OCI-LY1 (cell line): ENCODE data around the gene GNB3.

Experiments
- H2AFZ ChIP-seq: fragments of 200-600 bp; sonication (generic), shearing (Covaris generic); 2 replicates; pipeline ENCODE4 v1.6.0; 2014; ENCODE audit warnings: antibody characterized with exemption, mild to moderate bottlenecking, low read length
- H3F3A ChIP-seq: fragments of 200-600 bp; sonication (generic), shearing (Covaris generic); 2 replicates; pipeline ENCODE4 v1.6.0; 2014; ENCODE audit warnings: mild to moderate bottlenecking, antibody characterized with exemption, low read length, moderate library complexity; ENCODE audit not compliant: insufficient read depth
- H3K27ac ChIP-seq: fragments of 200-600 bp; sonication (generic); 2 replicates; pipeline ENCODE4 v1.5.1; 2014; ENCODE audit warnings: low read length, mixed run types, mild to moderate bottlenecking, low read depth; ENCODE audit not compliant: poor library complexity, severe bottlenecking
- H3K27me3 ChIP-seq: fragments of 200-600 bp; sonication (generic); 2 replicates; pipeline ENCODE4 v1.6.0; 2014; ENCODE audit warnings: antibody characterized with exemption, mild to moderate bottlenecking, low read length, moderate library complexity; ENCODE audit not compliant: insufficient read depth
- H3K36me3 ChIP-seq: fragments of 200-600 bp; sonication (generic); 2 replicates; pipeline ENCODE4 v1.6.1; 2014; ENCODE audit warnings: mild to moderate bottlenecking, antibody characterized with exemption, low read length, moderate library complexity, mixed read lengths; ENCODE audit not compliant: insufficient read depth
- H3K4me1 ChIP-seq: fragments of 200-600 bp; sonication (generic); 2 replicates; pipeline ENCODE4 v1.5.1; 2014; ENCODE audit warnings: mild to moderate bottlenecking, low read length, moderate library complexity; ENCODE audit not compliant: insufficient read depth, severe bottlenecking
- H3K4me2 ChIP-seq: fragments of 200-600 bp; sonication (generic), shearing (Covaris generic); 2 replicates; pipeline ENCODE4 v1.6.1; 2014; ENCODE audit warnings: low read length
- H3K4me3 ChIP-seq: fragments of 200-600 bp; sonication (generic); 2 replicates; pipeline ENCODE4 v1.5.1; 2014; ENCODE audit warnings: low read length, low read depth, mild to moderate bottlenecking, mixed read lengths; ENCODE audit not compliant: poor library complexity, severe bottlenecking
- H3K79me2 ChIP-seq: fragments of 200-600 bp; shearing (Covaris generic); 2 replicates; pipeline ENCODE4 v1.6.1; 2016; ENCODE audit warnings: mixed run types, low read length, mixed read lengths; ENCODE audit not compliant: insufficient read depth
- H3K9ac ChIP-seq: fragments of 200-600 bp; sonication (generic), shearing (Covaris generic); 2 replicates; pipeline ENCODE4 v1.6.1; 2014; ENCODE audit warnings: mild to moderate bottlenecking, low read length, mixed read lengths
- H3K9me2 ChIP-seq: fragments of 200-600 bp; sonication (generic), shearing (Covaris generic); 2 replicates; pipeline ENCODE4 v1.6.1; 2014; ENCODE audit warnings: low read depth, mild to moderate bottlenecking, low read length, mixed read lengths
- H3K9me3 ChIP-seq: fragments of 200-600 bp; shearing (Covaris generic); 2 replicates; pipeline ENCODE4 v1.6.1; 2014; ENCODE audit warnings: low read length, mixed read lengths
- H4K20me1 ChIP-seq: fragments of 200-600 bp; sonication (generic), shearing (Covaris generic); 2 replicates; pipeline ENCODE4 v1.6.0; 2016; ENCODE audit warnings: mild to moderate bottlenecking, low read length; ENCODE audit not compliant: insufficient read depth
- EZH2 ChIP-seq: fragments of 200-600 bp; sonication (generic), shearing (Covaris generic); IDR thresholded peaks from 2 replicates; pipeline ENCODE4 v1.8.0; 2017; ENCODE audit warnings: borderline replicate concordance, mixed run types, mild to moderate bottlenecking, antibody characterized with exemption, low read length, moderate library complexity, mixed read lengths
- TF ChIP-seq, protein P1 (sequence below): fragments of 200-600 bp; sonication (generic), shearing (Covaris generic); IDR thresholded peaks from 2 replicates; pipeline ENCODE4 v1.5.1; 2017; ENCODE audit warnings: mild to moderate bottlenecking, antibody characterized with exemption, low read length, moderate library complexity, mixed read lengths

Gene GNB3

DNA sequence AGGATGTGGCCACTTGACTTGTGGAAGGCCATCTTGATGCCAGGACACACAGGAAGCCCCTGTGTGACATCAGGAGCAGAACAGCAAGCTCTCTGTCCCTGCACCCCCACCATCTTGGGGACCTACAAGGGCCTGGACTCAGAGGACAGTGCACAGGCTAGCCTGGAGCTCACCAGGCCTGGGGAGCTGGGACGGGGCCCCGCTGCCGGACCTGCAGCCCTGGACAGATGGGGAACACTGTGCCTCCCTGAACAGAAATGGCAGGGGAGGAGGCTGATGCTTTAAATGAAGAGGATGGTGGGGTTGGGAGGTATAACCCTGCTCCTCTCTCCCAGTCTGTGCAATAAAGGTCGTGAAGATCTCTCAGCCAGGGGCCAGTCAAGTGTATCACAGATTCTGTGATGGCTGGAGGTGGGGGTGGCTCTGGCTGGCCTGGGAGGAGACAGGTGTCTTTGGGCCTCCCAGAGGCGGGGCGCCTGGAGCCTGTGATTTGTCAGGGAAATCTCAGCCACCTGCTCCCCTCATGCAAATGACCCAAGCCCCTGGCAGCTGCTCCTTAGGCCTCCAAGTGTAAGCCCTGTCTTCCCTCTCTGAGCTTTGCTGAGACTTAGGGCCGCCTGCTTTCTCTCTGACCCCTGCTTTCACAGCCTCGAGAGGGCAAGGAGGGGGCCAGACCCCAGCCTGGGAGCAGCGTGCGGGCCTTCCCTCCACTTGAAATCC is 1.1 kb upstream of the GNB3 start:
- H3K27me3 ChIP-seq: no peaks in the 10 kb centered on the region; the same call in 1 of the 2 replicates
- H3K4me2 ChIP-seq: peak overlapping the region; percentile 61
- H3K79me2 ChIP-seq: no peaks in the 10 kb centered on the region
- TF ChIP-seq EZH2: no peak
- TF ChIP-seq, protein P1, sequence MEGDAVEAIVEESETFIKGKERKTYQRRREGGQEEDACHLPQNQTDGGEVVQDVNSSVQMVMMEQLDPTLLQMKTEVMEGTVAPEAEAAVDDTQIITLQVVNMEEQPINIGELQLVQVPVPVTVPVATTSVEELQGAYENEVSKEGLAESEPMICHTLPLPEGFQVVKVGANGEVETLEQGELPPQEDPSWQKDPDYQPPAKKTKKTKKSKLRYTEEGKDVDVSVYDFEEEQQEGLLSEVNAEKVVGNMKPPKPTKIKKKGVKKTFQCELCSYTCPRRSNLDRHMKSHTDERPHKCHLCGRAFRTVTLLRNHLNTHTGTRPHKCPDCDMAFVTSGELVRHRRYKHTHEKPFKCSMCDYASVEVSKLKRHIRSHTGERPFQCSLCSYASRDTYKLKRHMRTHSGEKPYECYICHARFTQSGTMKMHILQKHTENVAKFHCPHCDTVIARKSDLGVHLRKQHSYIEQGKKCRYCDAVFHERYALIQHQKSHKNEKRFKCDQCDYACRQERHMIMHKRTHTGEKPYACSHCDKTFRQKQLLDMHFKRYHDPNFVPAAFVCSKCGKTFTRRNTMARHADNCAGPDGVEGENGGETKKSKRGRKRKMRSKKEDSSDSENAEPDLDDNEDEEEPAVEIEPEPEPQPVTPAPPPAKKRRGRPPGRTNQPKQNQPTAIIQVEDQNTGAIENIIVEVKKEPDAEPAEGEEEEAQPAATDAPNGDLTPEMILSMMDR: no peak
- H3K9me3 ChIP-seq: no peaks in the 10 kb centered on the region
- no peaks in the 10 kb centered on the region for H3K9me2 ChIP-seq
- H3K4me3 ChIP-seq: peak overlapping the region; percentile 36
- peak overlapping the region; percentile 58 for H3K9ac ChIP-seq
- H3K36me3 ChIP-seq: no peaks in the 10 kb centered on the region
- H3K4me1 ChIP-seq: peaks cover 44% of the 10 kb centered on the region
- H4K20me1 ChIP-seq: no peaks in the 10 kb centered on the region
- peak overlapping the region; percentile 94 for H3K27ac ChIP-seq
- H2AFZ ChIP-seq: no peak overlapping the region
- H3F3A ChIP-seq: no peaks in the 10 kb centered on the region

DNA sequence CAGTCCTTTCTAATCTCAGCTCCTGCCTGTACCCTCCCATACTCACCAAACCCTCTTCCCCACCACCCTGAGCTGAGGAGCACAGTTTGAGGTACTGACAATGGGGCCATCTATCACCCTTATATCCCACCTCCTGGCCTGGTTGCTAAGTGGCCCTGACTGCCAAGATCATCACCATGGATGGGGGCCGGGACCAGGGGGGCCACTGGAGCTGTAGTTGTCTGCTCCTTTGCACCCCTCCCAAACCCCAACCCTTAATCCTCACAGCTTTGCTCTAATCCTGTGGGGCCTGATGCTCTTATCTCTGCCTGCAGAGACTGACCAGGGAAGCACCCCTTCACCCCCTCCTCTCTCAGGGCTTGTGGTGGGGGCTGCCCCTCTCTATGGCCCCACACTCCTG is 395 bp upstream of the GNB3 start:
- H3K79me2 ChIP-seq: no peaks in the 10 kb centered on the region
- H3K4me1 ChIP-seq: peaks cover 44% of the 10 kb centered on the region
- no peaks in the 10 kb centered on the region for H3K36me3 ChIP-seq
- no peaks in the 10 kb centered on the region; the same call in 1 of the 2 replicates for H3K27me3 ChIP-seq
- peak overlapping the region; percentile 94 for H3K27ac ChIP-seq
- no peaks in the 10 kb centered on the region for H3K9me3 ChIP-seq
- peak overlapping the region; percentile 61 for H3K4me2 ChIP-seq
- H3K9me2 ChIP-seq: no peaks in the 10 kb centered on the region
- peak overlapping the region; percentile 36 for H3K4me3 ChIP-seq
- peak overlapping the region; percentile 58 for H3K9ac ChIP-seq
- no peak for TF ChIP-seq EZH2
- TF ChIP-seq, protein P1: no peak
- H2AFZ ChIP-seq: no peak overlapping the region
- no peaks in the 10 kb centered on the region for H4K20me1 ChIP-seq
- 0 out of 2 replicates have a peak, but pooled peaks cover 3% of the 10 kb centered on the region for H3F3A ChIP-seq

DNA sequence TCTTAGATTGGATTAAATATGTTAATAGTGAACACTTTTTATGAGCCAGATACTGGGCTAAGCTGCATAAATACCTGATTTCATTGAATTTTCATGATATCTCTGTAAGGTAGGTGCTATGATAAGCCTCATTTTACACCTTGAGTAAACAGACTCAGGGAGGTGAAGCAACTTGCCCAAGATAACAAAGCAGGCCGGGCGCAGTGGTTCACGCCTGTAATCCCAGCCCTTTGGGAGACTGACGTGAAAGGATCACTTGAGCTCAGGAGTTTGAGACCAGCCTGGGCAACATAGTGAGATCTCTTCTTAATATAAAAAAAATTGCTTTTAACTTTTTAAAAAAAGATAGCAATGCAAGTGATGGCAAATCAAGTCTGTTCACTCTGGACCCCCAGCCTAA is 1.4 kb downstream of the GNB3 start:
- Histone ChIP-seq H3K79me2 (no peaks in the 10 kb centered on the region), H3K27ac (no peak overlapping the region), H2AFZ (no peak overlapping the region), H3K4me1 (peaks cover 41% of the 10 kb centered on the region), H3K9me2 (no peaks in the 10 kb centered on the region), H3K4me2 (no peak overlapping the region), H3K36me3 (peaks cover 12% of the 10 kb centered on the region; the same call in 1 of the 2 replicates), H3K9ac (no peak overlapping the region), H4K20me1 (no peaks in the 10 kb centered on the region), H3K9me3 (no peaks in the 10 kb centered on the region), H3K27me3 (no peaks in the 10 kb centered on the region; the same call in 1 of the 2 replicates), H3F3A (0 out of 2 replicates have a peak, but pooled peaks cover 3% of the 10 kb centered on the region), H3K4me3 (no peak overlapping the region)
- no peak for TF ChIP-seq EZH2
- TF ChIP-seq, protein P1: no peak
